ENCODE measurements around the gene LEFTY1. TPM values are rescaled to one million over a fixed set of nuclear protein-coding genes. Genes with fewer than 3 reads are reported as not detected.
"Not testable (repeated sequence)": the region's sequence is repeated elsewhere in the genome, so short reads cannot be mapped to it uniquely, and the experiment has no call there.

Gene LEFTY1, protein sequence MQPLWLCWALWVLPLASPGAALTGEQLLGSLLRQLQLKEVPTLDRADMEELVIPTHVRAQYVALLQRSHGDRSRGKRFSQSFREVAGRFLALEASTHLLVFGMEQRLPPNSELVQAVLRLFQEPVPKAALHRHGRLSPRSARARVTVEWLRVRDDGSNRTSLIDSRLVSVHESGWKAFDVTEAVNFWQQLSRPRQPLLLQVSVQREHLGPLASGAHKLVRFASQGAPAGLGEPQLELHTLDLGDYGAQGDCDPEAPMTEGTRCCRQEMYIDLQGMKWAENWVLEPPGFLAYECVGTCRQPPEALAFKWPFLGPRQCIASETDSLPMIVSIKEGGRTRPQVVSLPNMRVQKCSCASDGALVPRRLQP
- total RNA-seq = under 1 TPM in 1 of 2 experiments, not detected in 1; 0.19 TPM

DNA sequence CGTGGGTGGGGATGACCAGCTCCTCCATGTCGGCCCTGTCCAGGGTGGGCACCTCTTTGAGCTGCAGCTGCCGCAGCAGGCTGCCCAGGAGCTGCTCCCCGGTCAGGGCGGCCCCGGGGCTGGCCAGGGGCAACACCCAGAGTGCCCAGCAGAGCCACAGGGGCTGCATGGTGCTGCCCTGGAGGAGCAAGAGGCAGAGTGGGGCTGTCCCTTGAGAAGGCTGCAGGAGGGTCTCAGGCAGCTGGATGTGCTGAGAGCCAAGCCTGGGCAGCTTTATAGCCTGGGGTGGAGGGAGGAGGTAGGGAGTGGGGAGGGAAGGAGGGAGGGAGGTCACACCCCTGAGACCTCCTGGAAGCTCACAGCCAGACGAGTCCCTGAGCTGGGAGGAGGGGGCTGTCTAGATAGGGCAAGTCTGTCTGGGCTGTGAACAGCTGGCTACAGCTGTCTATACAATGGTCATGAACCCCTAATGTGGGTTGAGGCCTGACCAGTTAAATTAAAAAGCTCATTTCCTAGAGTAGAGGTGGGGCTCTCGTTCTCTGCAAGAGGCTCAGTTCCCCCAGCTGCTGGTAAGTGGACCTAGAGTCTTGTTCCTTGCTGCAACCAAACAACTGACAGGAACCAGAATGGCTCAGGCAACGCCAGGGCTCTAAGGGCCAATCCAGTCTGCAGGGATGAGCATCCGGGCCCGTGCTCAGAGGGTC lies at the start of gene LEFTY1:
Gene LEFTY1, minus strand, starts transcription at position 249 of the 704 bp plus-strand sequence. Its CDS starts 80 bp downstream, at position 169.
- Mint-ChIP-seq H3K4me1 (peaks cover under 1% of the 10 kb centered on the region), H3K9me3 (no peaks in the 10 kb centered on the region), H3K4me3 (no peak within 1 kb of the TSS), H3K27ac (no peak within 1 kb of the TSS), H3K27me3 (peaks cover 9% of the 10 kb centered on the region), H3K36me3 (no peaks in the 10 kb centered on the region)
- POLR2A ChIA-PET = interaction anchor here (2.1 kb wide), 1 partner anchor 8 kb away, joined by 7 read pairs; no protein-coding TSS in a partner anchor
- no peak for ATAC-seq (ENCODE audit: low read depth)
- no peak for DNase-seq

DNA sequence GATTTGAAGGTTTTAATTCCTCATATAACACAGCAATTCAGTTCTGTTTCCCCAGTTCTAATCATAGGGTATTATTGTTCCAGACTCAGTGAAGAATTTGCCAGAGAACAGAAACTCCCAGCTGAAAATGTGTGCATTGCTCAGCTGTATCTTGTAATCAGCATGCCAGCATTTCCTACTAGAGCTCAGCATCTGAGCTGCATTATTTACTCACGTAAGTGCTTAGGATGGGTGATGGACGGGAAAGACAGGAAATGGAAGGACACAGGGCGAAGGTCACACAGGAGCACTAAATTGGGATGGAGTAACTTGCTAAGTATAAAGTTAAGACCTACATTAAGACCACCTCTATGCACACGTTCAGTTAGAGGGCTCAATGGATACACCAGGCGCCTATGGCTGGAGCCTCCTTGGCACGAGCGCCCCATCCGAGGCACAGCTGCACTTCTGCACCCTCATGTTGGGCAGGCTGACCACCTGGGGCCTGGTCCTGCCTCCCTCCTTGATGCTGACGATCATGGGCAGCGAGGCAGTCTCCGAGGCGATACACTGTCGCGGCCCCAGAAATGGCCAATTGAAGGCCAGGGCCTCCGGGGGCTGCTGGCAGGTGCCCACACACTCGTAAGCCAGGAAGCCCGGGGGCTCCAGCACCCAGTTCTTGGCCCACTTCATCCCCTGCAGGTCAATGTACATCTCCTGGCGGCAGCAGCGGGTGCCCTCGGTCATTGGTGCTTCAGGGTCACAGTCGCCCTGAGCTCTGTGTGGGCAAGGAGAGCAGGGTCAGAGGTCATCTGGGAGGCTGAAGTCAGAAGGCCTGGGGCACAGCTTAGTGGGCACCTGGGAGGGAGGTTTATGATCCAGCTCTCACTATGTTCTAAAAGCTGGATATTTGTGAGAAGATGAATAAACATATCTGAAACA lies 48.4 kb upstream of the LEFTY1 start:
- Mint-ChIP-seq H3K36me3 (no peaks in the 10 kb centered on the region), H3K27me3 (peaks cover 2% of the 10 kb centered on the region), H3K4me3 (no peak overlapping the region), H3K4me1 (peaks cover 4% of the 10 kb centered on the region), H3K27ac (no peak overlapping the region), H3K9me3 (no peaks in the 10 kb centered on the region)
- ATAC-seq (ENCODE audit: low read depth) (no peak), DNase-seq (no peak)
- POLR2A ChIA-PET = no interaction called here

DNA sequence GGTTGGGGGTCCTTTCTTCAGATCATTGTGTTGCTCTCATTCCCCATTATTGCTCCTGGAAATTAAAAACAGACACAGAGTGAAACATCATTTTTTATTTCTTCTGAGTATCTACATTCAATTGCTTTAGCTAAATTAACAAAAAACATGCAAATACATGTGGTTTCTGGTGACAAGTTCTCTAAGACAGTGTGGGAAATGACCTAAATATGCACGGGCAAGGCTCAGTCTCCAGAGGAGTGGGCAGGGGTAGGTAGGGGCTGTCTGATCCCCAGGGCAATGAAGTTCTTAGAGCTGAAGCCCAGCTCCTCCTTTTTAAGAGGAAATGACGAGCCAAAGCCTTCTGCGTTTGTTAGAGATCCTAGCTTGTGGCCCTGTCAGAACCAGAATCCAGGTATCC lies 47.6 kb upstream of the LEFTY1 start:
- H3K27me3 Mint-ChIP-seq = peaks cover 2% of the 10 kb centered on the region
- DNase-seq (no peak), ATAC-seq (ENCODE audit: low read depth) (no peak)
- peaks cover 2% of the 10 kb centered on the region for H3K4me1 Mint-ChIP-seq
- POLR2A ChIA-PET = interaction anchor here (0.7 kb wide), 1 partner anchor 15 kb away, joined by 3 read pairs; no protein-coding TSS in a partner anchor
- H3K9me3 Mint-ChIP-seq = no peaks in the 10 kb centered on the region
- H3K36me3 Mint-ChIP-seq = no peaks in the 10 kb centered on the region
- H3K27ac Mint-ChIP-seq = no peak overlapping the region
- no peak overlapping the region for H3K4me3 Mint-ChIP-seq

DNA sequence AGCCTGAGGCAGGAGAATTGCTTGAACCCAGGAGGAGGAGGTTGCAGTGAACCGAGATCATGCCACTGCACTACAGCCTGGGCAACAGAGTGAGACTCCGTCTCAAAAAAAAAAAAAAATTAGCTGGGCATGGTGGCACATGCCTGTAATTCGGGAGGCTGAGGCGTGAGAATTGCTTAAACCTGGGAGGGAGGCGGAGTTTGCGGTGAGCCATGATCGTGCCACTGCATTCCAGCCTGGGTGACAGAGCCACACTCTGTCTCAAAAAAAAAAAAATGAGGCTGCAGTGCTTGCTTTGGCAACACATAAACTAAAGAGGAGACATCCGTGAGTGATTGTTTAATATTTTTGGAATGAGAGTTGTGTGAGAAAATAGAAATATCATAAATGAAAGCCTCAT lies 47.1 kb upstream of the LEFTY1 start:
- not testable (repeated sequence) for ATAC-seq (ENCODE audit: low read depth); H3K9me3 Mint-ChIP-seq; H3K36me3 Mint-ChIP-seq; H3K27ac Mint-ChIP-seq; H3K4me3 Mint-ChIP-seq; H3K4me1 Mint-ChIP-seq; H3K27me3 Mint-ChIP-seq; DNase-seq
- POLR2A ChIA-PET = interaction anchor here (0.7 kb wide), 1 partner anchor 14 kb away, joined by 3 read pairs; no protein-coding TSS in a partner anchor

DNA sequence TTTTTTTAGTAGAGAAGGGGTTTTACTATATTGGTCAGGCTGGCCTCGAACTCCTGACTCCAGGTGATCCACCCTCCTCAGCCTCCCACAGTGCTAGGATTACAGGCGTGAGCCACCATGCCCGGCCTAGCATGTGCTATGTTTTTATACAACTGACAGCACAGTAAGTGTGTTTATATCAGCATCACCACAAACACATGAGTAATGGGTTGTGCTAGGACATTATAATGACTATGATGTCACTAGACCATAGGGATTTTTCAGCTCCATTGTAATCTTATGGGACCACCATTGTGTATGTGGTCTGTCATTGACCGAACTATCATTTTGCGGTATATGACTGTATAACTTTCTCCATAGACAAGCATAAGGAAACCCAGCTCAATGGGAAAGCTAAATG lies 45.8 kb upstream of the LEFTY1 start:
- POLR2A ChIA-PET = interaction anchor here (1.0 kb wide), 1 partner anchor 10 kb away, joined by 3 read pairs; no protein-coding TSS in a partner anchor
- no peak for ATAC-seq (ENCODE audit: low read depth)
- H3K27me3 Mint-ChIP-seq = no peaks in the 10 kb centered on the region
- no peak overlapping the region for H3K4me3 Mint-ChIP-seq
- H3K9me3 Mint-ChIP-seq = no peaks in the 10 kb centered on the region
- DNase-seq = no peak
- no peaks in the 10 kb centered on the region for H3K36me3 Mint-ChIP-seq
- H3K4me1 Mint-ChIP-seq = no peaks in the 10 kb centered on the region
- H3K27ac Mint-ChIP-seq = no peak overlapping the region

DNA sequence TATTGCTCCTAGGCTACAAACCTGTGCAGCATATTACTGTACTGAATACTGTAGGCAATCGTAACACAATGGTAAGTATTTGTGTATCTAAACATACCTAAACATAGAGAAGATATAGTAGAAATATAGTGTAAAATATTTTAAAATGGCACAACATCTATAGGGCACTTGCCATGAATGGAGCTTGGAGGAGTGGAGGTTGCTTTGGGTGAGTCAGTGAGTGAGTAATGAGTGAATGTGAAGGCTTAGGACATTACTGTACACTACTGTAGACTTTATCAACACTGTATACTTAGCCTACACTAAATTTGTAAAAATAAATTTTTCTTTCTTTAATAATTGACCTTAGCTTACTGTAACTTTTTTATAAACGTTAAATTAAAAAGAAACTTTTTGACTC lies 44.1 kb upstream of the LEFTY1 start:
- Mint-ChIP-seq H3K4me1 (peaks cover 13% of the 10 kb centered on the region), H3K9me3 (no peaks in the 10 kb centered on the region), H3K27me3 (no peaks in the 10 kb centered on the region), H3K4me3 (no peak overlapping the region), H3K36me3 (no peaks in the 10 kb centered on the region), H3K27ac (no peak overlapping the region)
- no peak for DNase-seq
- POLR2A ChIA-PET = interaction anchor here (0.9 to 1.1 kb wide), 2 partner anchors 9 to 67 kb away, joined by 3 read pairs; partner anchors contain the start of gene PYCR2
- ATAC-seq (ENCODE audit: low read depth) = no peak

DNA sequence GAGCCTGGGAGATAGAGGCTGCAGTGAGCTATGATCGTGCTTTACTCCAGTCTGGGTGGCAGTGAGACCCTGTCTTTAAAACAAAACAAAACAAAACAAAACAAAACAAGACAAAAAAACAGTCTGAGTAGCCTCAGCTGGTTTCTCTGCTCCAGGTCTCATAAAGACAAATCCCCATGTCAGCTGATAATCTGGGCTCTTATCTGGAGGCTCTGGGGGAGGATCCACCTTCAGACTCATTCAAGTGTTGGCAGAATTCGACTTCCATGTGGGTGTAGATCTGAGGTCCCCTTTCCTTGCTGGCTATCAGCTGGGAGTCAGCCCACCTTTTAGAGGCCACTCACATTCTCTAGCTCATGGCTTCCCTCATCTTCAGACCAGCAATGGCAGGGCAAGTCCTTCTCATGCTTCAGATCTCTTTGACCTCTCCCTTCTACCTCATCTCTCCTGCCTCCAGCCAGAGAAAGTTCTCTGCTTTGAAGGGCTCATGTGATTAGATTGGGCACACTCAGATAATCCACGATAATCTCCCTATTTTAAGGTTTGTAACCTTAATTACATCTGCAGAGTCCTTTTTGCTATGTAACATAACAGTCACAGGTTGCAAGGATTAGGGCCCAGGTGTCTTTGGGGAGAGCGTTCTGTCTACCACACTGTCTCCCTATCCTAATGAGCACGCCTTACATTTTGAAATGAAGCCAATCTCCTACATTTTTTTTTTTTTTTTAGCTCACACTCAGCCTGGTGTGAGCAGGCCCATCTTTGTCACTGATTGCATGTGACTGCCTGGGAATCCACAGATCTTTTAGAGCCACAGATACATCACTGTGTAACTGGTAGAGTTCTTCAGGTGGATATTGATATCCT lies 42.6 kb upstream of the LEFTY1 start:
- Mint-ChIP-seq H3K27ac (no peak overlapping the region), H3K4me1 (peaks cover 21% of the 10 kb centered on the region), H3K9me3 (no peaks in the 10 kb centered on the region), H3K27me3 (no peaks in the 10 kb centered on the region), H3K36me3 (no peaks in the 10 kb centered on the region), H3K4me3 (no peak overlapping the region)
- DNase-seq (no peak), ATAC-seq (ENCODE audit: low read depth) (no peak)
- POLR2A ChIA-PET = interaction anchor here (0.6 to 1.1 kb wide), 4 partner anchors 7 to 154 kb away, joined by 3 to 5 read pairs (median 4); partner anchors contain the start of genes H3-3A, PYCR2 and SRP9

DNA sequence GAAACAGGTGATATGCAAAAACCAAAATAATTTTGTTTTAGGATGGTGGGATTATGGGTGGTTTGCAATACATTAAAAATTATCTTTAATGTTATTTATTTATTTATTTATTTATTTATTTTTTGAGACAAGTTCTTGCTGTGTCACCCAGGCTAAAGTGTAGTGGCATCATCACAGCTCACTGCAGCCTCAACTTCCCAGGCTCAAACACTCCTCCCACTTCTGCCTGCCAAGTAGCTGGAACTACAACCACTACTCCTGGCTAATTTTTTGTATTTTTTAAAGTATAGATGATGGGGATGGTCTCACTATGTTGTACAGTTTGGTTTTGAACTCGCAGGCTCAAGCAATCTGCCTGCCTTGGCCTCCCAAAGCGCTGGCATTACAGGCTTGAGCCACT lies 41.6 kb upstream of the LEFTY1 start:
- DNase-seq (no peak), ATAC-seq (ENCODE audit: low read depth) (no peak)
- H3K9me3 Mint-ChIP-seq = no peaks in the 10 kb centered on the region
- no peak overlapping the region for H3K27ac Mint-ChIP-seq
- H3K4me1 Mint-ChIP-seq = peaks cover 24% of the 10 kb centered on the region
- POLR2A ChIA-PET = interaction anchor here (0.7 to 0.9 kb wide), 2 partner anchors 12 to 153 kb away, joined by 4 read pairs; partner anchors contain the start of gene SRP9
- H3K27me3 Mint-ChIP-seq = no peaks in the 10 kb centered on the region
- no peaks in the 10 kb centered on the region for H3K36me3 Mint-ChIP-seq
- no peak overlapping the region for H3K4me3 Mint-ChIP-seq

DNA sequence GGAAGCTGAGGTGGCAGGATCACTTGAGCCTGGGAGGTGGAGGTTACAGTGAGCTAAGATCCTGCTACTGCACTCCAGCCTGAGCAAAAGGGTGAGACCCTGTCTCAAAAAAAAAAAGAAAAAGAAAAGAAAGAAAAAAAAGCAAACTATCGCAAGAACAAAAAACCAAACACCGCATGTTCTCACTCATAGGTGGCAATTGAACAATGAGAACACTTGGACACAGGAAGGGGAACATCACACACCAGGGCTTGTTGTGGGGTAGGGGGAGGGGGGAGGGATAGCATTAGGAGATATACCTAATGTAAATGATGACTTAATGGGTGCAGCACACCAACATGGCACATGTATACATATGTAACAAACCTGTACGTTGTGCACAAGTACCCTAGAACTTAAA lies 40.5 kb upstream of the LEFTY1 start:
- H3K27me3 Mint-ChIP-seq; ATAC-seq (ENCODE audit: low read depth); DNase-seq; H3K9me3 Mint-ChIP-seq; H3K36me3 Mint-ChIP-seq: not testable (repeated sequence)
- Mint-ChIP-seq H3K4me1 (peaks cover 29% of the 10 kb centered on the region), H3K27ac (peak overlapping the region; percentile 84), H3K4me3 (peak overlapping the region; percentile 68)
- POLR2A ChIA-PET = interaction anchor here (1.2 to 1.9 kb wide), 7 partner anchors 9 to 462 kb away, joined by 4 to 12 read pairs (median 4); partner anchors contain the start of gene H3-3A

DNA sequence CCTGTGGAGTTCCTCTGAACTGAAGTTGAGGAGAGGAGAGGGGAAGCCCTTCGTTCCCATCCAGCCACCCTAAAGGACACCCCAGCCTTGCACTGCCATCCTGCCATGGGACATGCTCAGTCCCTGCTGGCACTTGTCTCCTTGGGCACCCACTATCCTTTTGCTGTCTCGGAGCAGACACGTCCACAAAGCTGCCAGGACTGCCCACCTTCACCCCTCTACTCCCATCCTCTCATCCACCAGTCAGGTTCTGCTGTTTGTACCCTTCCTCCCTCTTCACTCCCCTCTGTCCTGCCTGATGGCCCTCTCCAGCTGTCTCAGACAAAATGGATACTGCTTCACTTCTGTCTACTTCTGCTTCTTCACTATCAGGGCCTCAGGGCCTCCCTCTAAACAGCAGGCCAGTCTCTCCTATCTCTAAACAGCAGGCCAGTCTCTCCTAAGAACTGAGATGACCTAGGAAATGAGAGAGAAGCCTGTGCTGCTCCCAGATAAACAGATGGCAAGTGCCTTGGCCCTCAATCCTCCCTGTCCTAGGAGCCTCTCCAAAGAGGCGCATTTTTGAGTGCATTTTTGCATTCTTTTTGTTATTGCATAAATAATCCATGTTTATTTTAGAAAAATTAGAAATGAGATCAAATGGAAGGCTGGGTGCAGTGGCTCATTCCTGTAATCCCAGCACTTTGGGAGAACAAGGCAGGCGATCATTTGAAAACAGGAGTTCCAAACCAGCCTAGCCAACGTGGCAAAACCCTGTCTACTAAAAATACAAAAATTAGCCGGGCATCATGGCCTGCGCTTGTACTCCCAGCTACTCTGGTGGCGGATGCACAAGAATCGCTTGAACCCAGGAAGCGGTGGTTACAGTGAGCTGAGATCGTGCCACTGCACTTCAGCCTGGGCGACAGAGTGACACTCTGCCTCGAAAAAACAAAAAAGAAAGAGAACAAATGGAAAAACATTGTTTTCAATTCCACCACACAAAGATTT lies 39.5 kb upstream of the LEFTY1 start:
- ATAC-seq (ENCODE audit: low read depth) = peak; percentile 28
- Mint-ChIP-seq H3K4me3 (peak overlapping the region; percentile 53), H3K27ac (peak overlapping the region; percentile 84), H3K36me3 (peaks cover 4% of the 10 kb centered on the region), H3K27me3 (no peaks in the 10 kb centered on the region), H3K9me3 (no peaks in the 10 kb centered on the region), H3K4me1 (peaks cover 29% of the 10 kb centered on the region)
- POLR2A ChIA-PET = interaction anchor here (1.0 to 1.9 kb wide), 8 partner anchors 8 to 461 kb away, joined by 4 to 12 read pairs (median 4); partner anchors contain the start of gene H3-3A
- DNase-seq = no peak

DNA sequence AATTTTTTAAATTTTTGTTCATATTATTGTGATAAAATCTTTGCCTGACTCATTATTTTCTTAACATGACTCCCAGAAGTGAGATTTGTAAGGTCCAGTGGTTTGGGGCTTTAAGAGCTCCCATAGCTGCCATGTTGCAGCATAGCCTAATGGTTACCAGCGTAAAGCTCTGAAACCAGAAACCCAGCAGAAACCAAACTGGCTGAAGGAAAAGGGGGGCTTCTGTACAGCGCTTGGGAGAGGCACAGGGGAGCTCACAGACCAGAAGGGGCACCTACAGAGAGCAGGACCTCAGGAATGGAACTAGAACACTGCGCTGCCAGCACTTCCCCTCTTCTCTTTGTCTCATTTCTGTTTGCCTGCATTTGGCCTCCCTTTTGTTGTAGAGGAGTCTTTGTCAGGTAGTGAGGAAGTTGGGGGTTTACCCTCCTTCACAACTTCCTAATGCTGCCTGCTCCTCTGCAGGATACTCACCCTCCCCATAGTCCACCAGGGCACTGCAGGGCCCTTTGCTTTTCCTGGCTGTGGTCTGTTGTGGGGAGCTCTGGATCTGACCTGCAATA lies 37.7 kb upstream of the LEFTY1 start:
- DNase-seq (no peak), ATAC-seq (ENCODE audit: low read depth) (no peak)
- peak overlapping the region; percentile 14 for H3K4me3 Mint-ChIP-seq
- H3K4me1 Mint-ChIP-seq = peaks cover 34% of the 10 kb centered on the region
- peaks cover 9% of the 10 kb centered on the region for H3K36me3 Mint-ChIP-seq
- H3K27ac Mint-ChIP-seq = peak overlapping the region; percentile 85
- H3K9me3 Mint-ChIP-seq = no peaks in the 10 kb centered on the region
- no peaks in the 10 kb centered on the region for H3K27me3 Mint-ChIP-seq
- POLR2A ChIA-PET = interaction anchor here (0.7 to 1.7 kb wide), 3 partner anchors 46 to 149 kb away, joined by 3 to 6 read pairs (median 6); partner anchors contain the start of gene SRP9

All from activated naive CD8-positive, alpha-beta T cell treated with anti-CD3 and anti-CD28 coated beads, Interleukin-2, amount 10 ng/mL, durations not matched to agents 7 days and 5 days (primary cell).